ENCODE results near the gene WDR75.

The WDR75 gene

DNA sequence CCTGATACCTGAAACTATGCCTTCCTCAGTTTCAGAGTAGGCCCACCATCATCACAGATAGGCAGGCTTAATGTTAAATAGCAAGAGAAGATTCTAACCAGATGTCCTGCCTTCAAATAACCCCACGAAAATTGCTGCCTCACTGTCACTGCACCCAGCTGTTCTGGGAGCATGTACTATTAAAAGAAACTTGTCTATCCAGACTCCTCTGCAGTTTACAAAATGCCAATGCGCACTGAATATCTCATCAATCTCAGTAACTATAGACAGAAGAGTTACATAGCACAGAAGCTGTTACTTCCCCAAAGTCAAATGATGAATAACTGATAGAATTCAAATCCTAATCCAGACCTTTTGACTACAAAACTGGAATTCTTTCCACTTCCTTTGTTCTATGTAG lies 43.9 kb downstream of the WDR75 start:
- peaks cover 7% of the 10 kb centered on the region for H3K4me1 ChIP-seq
- no peak overlapping the region for H2AFZ ChIP-seq
- H3K27ac ChIP-seq: no peak overlapping the region
- no peaks in the 10 kb centered on the region for H3K36me3 ChIP-seq (ENCODE audit: control insufficient read depth, insufficient read depth, low read length)
- H3K9ac ChIP-seq: no peak overlapping the region
- H3K4me3 ChIP-seq (ENCODE audit: low read depth, low read length): no peak overlapping the region
- TF ChIP-seq, protein P1, sequence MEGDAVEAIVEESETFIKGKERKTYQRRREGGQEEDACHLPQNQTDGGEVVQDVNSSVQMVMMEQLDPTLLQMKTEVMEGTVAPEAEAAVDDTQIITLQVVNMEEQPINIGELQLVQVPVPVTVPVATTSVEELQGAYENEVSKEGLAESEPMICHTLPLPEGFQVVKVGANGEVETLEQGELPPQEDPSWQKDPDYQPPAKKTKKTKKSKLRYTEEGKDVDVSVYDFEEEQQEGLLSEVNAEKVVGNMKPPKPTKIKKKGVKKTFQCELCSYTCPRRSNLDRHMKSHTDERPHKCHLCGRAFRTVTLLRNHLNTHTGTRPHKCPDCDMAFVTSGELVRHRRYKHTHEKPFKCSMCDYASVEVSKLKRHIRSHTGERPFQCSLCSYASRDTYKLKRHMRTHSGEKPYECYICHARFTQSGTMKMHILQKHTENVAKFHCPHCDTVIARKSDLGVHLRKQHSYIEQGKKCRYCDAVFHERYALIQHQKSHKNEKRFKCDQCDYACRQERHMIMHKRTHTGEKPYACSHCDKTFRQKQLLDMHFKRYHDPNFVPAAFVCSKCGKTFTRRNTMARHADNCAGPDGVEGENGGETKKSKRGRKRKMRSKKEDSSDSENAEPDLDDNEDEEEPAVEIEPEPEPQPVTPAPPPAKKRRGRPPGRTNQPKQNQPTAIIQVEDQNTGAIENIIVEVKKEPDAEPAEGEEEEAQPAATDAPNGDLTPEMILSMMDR (IDR thresholded peaks at IDR 0.05): no peak
- no peaks in the 10 kb centered on the region for H3K9me3 ChIP-seq (ENCODE audit: control insufficient read depth, low read length)
- no peak overlapping the region for H3K4me2 ChIP-seq (ENCODE audit: low read length)
- H3K27me3 ChIP-seq (ENCODE audit: control insufficient read depth, insufficient read depth, low read length): no peaks in the 10 kb centered on the region
- no peaks in the 10 kb centered on the region for H3K79me2 ChIP-seq

- H3K79me2 ChIP-seq: no peaks in the 10 kb centered on the region
- H3K4me2 ChIP-seq (ENCODE audit: low read length): no peak overlapping the region
- H3K27me3 ChIP-seq (ENCODE audit: control insufficient read depth, insufficient read depth, low read length): no peaks in the 10 kb centered on the region
- no peak overlapping the region for H2AFZ ChIP-seq
- no peaks in the 10 kb centered on the region for H3K9me3 ChIP-seq (ENCODE audit: control insufficient read depth, low read length)
- peaks cover 7% of the 10 kb centered on the region for H3K4me1 ChIP-seq
- no peaks in the 10 kb centered on the region for H3K36me3 ChIP-seq (ENCODE audit: control insufficient read depth, insufficient read depth, low read length)
- no peak overlapping the region for H3K27ac ChIP-seq
- TF ChIP-seq, protein P1 (IDR thresholded peaks at IDR 0.05): no peak
- no peak overlapping the region for H3K4me3 ChIP-seq (ENCODE audit: low read depth, low read length)
- no peak overlapping the region for H3K9ac ChIP-seq
Measured at GRCh38 chr2:189486237-189486770, 45.0 kb downstream of the WDR75 start.

- Histone ChIP-seq H3K27me3 (ENCODE audit: control insufficient read depth, insufficient read depth, low read length) (no peaks in the 10 kb centered on the region), H3K36me3 (ENCODE audit: control insufficient read depth, insufficient read depth, low read length) (no peaks in the 10 kb centered on the region), H3K4me1 (peaks cover 7% of the 10 kb centered on the region), H3K9ac (no peak overlapping the region), H3K9me3 (ENCODE audit: control insufficient read depth, low read length) (no peaks in the 10 kb centered on the region), H3K79me2 (no peaks in the 10 kb centered on the region), H3K27ac (no peak overlapping the region), H3K4me3 (ENCODE audit: low read depth, low read length) (no peak overlapping the region), H2AFZ (peak overlapping the region; percentile 3), H3K4me2 (ENCODE audit: low read length) (no peak overlapping the region)
- TF ChIP-seq, protein P1 (IDR thresholded peaks at IDR 0.05): no peak
Measured at GRCh38 chr2:189487283-189488007, 46.2 kb downstream of the WDR75 start.

DNA sequence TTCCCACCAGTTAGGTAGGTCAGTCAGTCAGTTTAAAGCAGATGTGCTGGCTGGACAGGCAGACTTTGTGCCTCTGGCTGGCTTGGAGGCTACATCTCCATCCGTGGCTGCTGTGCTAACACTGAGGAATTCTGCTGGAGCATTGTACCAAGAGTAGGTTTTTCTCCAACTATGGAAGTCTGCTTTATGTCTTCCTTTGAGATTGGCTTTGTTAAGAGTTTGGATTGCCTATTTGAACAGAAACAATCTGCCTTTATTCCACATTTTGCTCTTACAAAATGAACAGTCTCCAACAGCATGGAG lies 46.7 kb downstream of the WDR75 start:
- Histone ChIP-seq H3K36me3 (ENCODE audit: control insufficient read depth, insufficient read depth, low read length) (no peaks in the 10 kb centered on the region), H3K27me3 (ENCODE audit: control insufficient read depth, insufficient read depth, low read length) (no peaks in the 10 kb centered on the region), H3K4me1 (peaks cover 7% of the 10 kb centered on the region), H3K79me2 (no peaks in the 10 kb centered on the region), H3K27ac (no peak overlapping the region), H3K4me2 (ENCODE audit: low read length) (no peak overlapping the region), H3K9me3 (ENCODE audit: control insufficient read depth, low read length) (no peaks in the 10 kb centered on the region), H2AFZ (peak overlapping the region; percentile 3), H3K4me3 (ENCODE audit: low read depth, low read length) (no peak overlapping the region), H3K9ac (no peak overlapping the region)
- TF ChIP-seq, protein P1 (IDR thresholded peaks at IDR 0.05): no peak

GRCh38 chr2:189492451-189492850 lies 51.2 kb downstream of the WDR75 start:
- Histone ChIP-seq H3K4me3 (ENCODE audit: low read depth, low read length) (no peak overlapping the region), H3K4me2 (ENCODE audit: low read length) (no peak overlapping the region), H3K9me3 (ENCODE audit: control insufficient read depth, low read length) (no peaks in the 10 kb centered on the region), H3K79me2 (no peaks in the 10 kb centered on the region), H3K36me3 (ENCODE audit: control insufficient read depth, insufficient read depth, low read length) (no peaks in the 10 kb centered on the region), H3K27ac (no peak overlapping the region), H3K9ac (no peak overlapping the region), H3K27me3 (ENCODE audit: control insufficient read depth, insufficient read depth, low read length) (no peaks in the 10 kb centered on the region), H3K4me1 (no peaks in the 10 kb centered on the region), H2AFZ (no peak overlapping the region)
- TF ChIP-seq, protein P1 (IDR thresholded peaks at IDR 0.05): no peak

Measured in parathyroid adenoma (tissue), 2 donors.